MM.1S (cell line): Measurements from ENCODE around the gene SMPDL3B.

Experiments used
- DNase-seq: peaks from one replicate; pipeline ENCODE4 v3.0.0-alpha.2; 2015
- H2AFZ ChIP-seq: fragments of 300-600 bp; sonication (generic); 2 replicates; pipeline ENCODE4 v1.6.0; 2016; ENCODE audit warnings: antibody characterized with exemption, low read length
- H3F3A ChIP-seq: fragments of 300-600 bp; sonication (generic); 2 replicates; pipeline ENCODE4 v1.6.1; 2016; ENCODE audit warnings: mild to moderate bottlenecking, antibody characterized with exemption, low read length, moderate library complexity, mixed read lengths; ENCODE audit not compliant: insufficient read depth
- H3K27ac ChIP-seq: fragments of 300-600 bp; sonication (generic); 2 replicates; pipeline ENCODE4 v1.5.1; 2016; ENCODE audit warnings: mild to moderate bottlenecking, low read length
- H3K27me3 ChIP-seq: fragments of 300-600 bp; sonication (generic); replicated peaks from 2 replicates; pipeline ENCODE4 v1.6.0; 2016; ENCODE audit warnings: low read length; ENCODE audit not compliant: insufficient read depth
- H3K36me3 ChIP-seq: fragments of 300-600 bp; sonication (generic); replicated peaks from 2 replicates; pipeline ENCODE4 v1.6.1; 2016; ENCODE audit warnings: mild to moderate bottlenecking, low read length, mixed read lengths; ENCODE audit not compliant: insufficient read depth
- H3K4me1 ChIP-seq: fragments of 300-600 bp; sonication (generic); 2 replicates; pipeline ENCODE4 v1.6.1; 2016; ENCODE audit warnings: low read length, mixed read lengths
- H3K4me2 ChIP-seq: fragments of 300-600 bp; sonication (generic); 2 replicates; pipeline ENCODE4 v1.6.0; 2016; ENCODE audit warnings: low read depth, low read length
- H3K4me3 ChIP-seq: fragments of 300-600 bp; sonication (generic); 2 replicates; pipeline ENCODE4 v1.5.1; 2016; ENCODE audit warnings: low read length, mixed read lengths
- H3K79me2 ChIP-seq: fragments of 300-600 bp; sonication (generic); 2 replicates; pipeline ENCODE4 v1.6.1; 2016; ENCODE audit warnings: mixed run types, low read length, mixed read lengths
- H3K9ac ChIP-seq: fragments of 300-600 bp; sonication (generic); 2 replicates; pipeline ENCODE4 v1.6.1; 2016; ENCODE audit warnings: low read length, mixed read lengths
- H3K9me2 ChIP-seq: fragments of 300-600 bp; sonication (generic); replicated peaks from 2 replicates; pipeline ENCODE4 v1.6.1; 2016; ENCODE audit warnings: mild to moderate bottlenecking, low read length, mixed read lengths; ENCODE audit not compliant: insufficient read depth
- H3K9me3 ChIP-seq: fragments of 300-600 bp; sonication (generic); replicated peaks from 2 replicates; pipeline ENCODE4 v1.6.1; 2016; ENCODE audit warnings: mild to moderate bottlenecking, low read length, mixed read lengths; ENCODE audit not compliant: insufficient read depth
- H4K20me1 ChIP-seq: fragments of 300-600 bp; sonication (generic); 2 replicates; pipeline ENCODE4 v1.6.1; 2016; ENCODE audit warnings: mild to moderate bottlenecking, low read length, moderate library complexity, mixed read lengths; ENCODE audit not compliant: insufficient read depth
- EZH2 ChIP-seq: fragments of 300-600 bp; sonication (generic); optimal IDR thresholded peaks from 2 replicates; pipeline ENCODE3; 2017; ENCODE audit warnings: low read depth, mild to moderate bottlenecking, antibody characterized with exemption, low read length, mixed read lengths
- EZH2phosphoT487 ChIP-seq: fragments of 300-600 bp; sonication (generic); IDR thresholded peaks from 2 replicates; pipeline ENCODE4 v1.6.1; 2018; ENCODE audit warnings: antibody characterized with exemption, low read length
- TF ChIP-seq, protein P1 (sequence below): fragments of 300-600 bp; sonication (generic); IDR thresholded peaks from 2 replicates; pipeline ENCODE4 v1.5.1; 2016; ENCODE audit warnings: antibody characterized with exemption, low read length, mixed read lengths

Gene SMPDL3B

DNA sequence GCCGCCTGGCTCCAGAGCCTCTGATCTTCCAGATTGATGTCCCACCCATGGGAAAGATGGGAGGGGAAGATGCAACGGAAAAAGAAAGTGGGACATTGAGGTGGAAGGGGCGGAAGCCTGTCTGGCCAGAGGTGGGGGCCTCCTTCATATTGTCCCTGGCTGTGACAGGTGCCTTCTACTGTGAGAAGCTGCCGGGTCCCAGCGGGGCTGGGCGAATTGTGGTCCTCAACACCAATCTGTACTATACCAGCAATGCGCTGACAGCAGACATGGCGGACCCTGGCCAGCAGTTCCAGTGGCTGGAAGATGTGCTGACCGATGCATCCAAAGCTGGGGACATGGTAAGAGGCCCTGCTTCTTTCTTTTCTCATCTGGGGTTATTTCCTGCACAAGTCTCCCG lies 19.4 kb downstream of the SMPDL3B start:
- no peak overlapping the region for H2AFZ ChIP-seq
- TF ChIP-seq EZH2 (no peak), EZH2phosphoT487 (no peak)
- TF ChIP-seq, protein P1, sequence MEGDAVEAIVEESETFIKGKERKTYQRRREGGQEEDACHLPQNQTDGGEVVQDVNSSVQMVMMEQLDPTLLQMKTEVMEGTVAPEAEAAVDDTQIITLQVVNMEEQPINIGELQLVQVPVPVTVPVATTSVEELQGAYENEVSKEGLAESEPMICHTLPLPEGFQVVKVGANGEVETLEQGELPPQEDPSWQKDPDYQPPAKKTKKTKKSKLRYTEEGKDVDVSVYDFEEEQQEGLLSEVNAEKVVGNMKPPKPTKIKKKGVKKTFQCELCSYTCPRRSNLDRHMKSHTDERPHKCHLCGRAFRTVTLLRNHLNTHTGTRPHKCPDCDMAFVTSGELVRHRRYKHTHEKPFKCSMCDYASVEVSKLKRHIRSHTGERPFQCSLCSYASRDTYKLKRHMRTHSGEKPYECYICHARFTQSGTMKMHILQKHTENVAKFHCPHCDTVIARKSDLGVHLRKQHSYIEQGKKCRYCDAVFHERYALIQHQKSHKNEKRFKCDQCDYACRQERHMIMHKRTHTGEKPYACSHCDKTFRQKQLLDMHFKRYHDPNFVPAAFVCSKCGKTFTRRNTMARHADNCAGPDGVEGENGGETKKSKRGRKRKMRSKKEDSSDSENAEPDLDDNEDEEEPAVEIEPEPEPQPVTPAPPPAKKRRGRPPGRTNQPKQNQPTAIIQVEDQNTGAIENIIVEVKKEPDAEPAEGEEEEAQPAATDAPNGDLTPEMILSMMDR: no peak
- H3K4me1 ChIP-seq: no peaks in the 10 kb centered on the region
- H3K27me3 ChIP-seq: no peaks in the 10 kb centered on the region
- no peaks in the 10 kb centered on the region for H3K9me3 ChIP-seq
- no peaks in the 10 kb centered on the region for H4K20me1 ChIP-seq
- DNase-seq: no peak
- H3K79me2 ChIP-seq: no peaks in the 10 kb centered on the region
- no peaks in the 10 kb centered on the region for H3K9me2 ChIP-seq
- H3K36me3 ChIP-seq: no peaks in the 10 kb centered on the region
- no peak overlapping the region for H3K9ac ChIP-seq
- H3F3A ChIP-seq: no peaks in the 10 kb centered on the region
- H3K4me2 ChIP-seq: no peak overlapping the region
- H3K4me3 ChIP-seq: no peak overlapping the region
- H3K27ac ChIP-seq: no peak overlapping the region

DNA sequence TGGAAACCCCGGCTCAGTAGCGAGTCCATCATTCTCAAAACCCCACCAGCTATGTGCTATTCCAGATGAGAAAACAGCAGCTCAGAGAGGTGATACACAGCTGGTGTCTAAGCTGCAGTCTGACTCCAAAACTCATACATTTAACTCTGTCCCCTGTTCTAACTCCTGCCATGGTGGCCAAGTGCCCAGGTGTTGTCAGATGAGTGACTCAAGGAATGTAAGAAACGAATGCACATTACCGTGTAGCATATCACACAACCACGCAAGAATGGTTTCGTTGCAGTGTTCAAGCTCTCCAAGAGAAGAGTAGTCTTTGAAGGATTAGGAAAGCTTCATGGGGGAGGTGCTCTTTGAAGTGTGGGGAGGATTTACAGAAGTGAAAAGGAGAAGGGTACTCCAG lies 20.3 kb downstream of the SMPDL3B start:
- Histone ChIP-seq H2AFZ (no peak overlapping the region), H3K9me2 (no peaks in the 10 kb centered on the region), H3K36me3 (no peaks in the 10 kb centered on the region), H3K4me1 (no peaks in the 10 kb centered on the region), H3K9ac (no peak overlapping the region), H3K27ac (no peak overlapping the region), H3F3A (peaks cover 4% of the 10 kb centered on the region; the same call in 1 of the 2 replicates), H3K4me3 (no peak overlapping the region), H3K79me2 (no peaks in the 10 kb centered on the region), H4K20me1 (no peaks in the 10 kb centered on the region), H3K4me2 (no peak overlapping the region), H3K27me3 (no peaks in the 10 kb centered on the region), H3K9me3 (no peaks in the 10 kb centered on the region)
- TF ChIP-seq, protein P1: no peak
- TF ChIP-seq EZH2: no peak
- TF ChIP-seq EZH2phosphoT487: no peak
- DNase-seq: no peak

DNA sequence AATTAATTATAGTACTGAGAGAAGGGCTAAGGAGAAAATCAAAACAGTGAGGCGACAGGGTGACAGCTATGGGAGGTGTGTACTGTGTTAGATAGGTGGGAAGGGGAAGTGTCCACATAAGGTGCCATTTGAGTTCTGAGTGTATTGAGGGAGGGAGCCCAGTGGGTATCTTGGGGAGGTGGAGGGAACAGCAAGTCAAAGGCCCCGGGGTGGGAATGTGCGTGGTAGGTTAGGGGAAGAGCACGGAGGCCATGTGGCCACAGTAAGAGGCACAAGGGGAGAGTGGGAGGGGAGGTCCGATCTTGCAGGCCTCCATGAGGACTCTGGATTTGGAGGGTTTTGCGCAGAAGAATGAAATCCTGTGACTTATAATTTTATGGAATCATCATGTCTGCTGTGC lies 22.0 kb downstream of the SMPDL3B start:
- no peak for TF ChIP-seq EZH2
- TF ChIP-seq EZH2phosphoT487: no peak
- TF ChIP-seq, protein P1: no peak
- H3K27me3 ChIP-seq: no peaks in the 10 kb centered on the region
- H3K27ac ChIP-seq: no peak overlapping the region
- H3K9ac ChIP-seq: no peak overlapping the region
- no peaks in the 10 kb centered on the region for H3K9me3 ChIP-seq
- H3F3A ChIP-seq: peaks cover 4% of the 10 kb centered on the region; the same call in 1 of the 2 replicates
- H2AFZ ChIP-seq: no peak overlapping the region
- H3K9me2 ChIP-seq: no peaks in the 10 kb centered on the region
- no peak overlapping the region for H3K4me3 ChIP-seq
- H3K79me2 ChIP-seq: peaks cover 7% of the 10 kb centered on the region; the same call in 1 of the 2 replicates
- no peak for DNase-seq
- no peaks in the 10 kb centered on the region for H3K36me3 ChIP-seq
- H3K4me1 ChIP-seq: 0 out of 2 replicates have a peak, but pooled peaks cover 6% of the 10 kb centered on the region
- no peak overlapping the region for H3K4me2 ChIP-seq
- H4K20me1 ChIP-seq: no peaks in the 10 kb centered on the region
